Activated CD8-positive, alpha-beta memory T cell treated with anti-CD3 and anti-CD28 coated beads, Interleukin-2, amount 50 U/mL, for 48 hours (primary cell): ENCODE results near the gene SFMBT2.

ENCODE experiments used
- DNase-seq: peaks from one replicate; pipeline ENCODE4 v3.0.0-alpha.2; 2020

The SFMBT2 gene

DNA sequence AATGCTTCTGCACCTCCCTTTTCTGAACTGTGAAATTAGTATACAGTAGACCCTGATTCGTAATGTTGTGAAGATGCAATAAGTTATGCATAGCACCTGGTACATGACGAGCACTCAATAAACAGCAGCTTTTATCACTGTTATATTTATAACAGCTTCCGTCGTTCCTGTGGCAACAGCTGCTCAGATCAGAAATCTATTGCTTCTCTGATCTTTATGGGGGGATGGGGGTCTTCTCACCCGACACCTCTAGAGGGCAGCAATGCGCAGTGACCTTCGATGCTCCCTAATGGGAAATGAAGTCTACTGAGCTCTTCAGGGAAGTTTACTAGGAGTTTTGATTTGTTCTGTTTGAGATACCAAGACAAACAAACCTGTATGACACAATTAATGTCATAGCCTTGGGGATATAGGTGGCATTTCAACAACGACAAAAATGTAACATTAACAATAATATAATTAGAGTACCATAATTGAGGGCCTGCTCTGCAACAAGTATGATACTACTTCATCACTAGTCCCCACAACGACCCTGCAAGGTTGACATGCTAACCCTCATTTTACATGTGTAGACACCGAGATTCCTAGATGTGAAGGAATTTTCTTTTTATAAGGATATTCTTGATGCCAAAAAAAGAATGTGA, 289.6 kb downstream of the SFMBT2 start:
- peak; percentile 84 for DNase-seq

DNA sequence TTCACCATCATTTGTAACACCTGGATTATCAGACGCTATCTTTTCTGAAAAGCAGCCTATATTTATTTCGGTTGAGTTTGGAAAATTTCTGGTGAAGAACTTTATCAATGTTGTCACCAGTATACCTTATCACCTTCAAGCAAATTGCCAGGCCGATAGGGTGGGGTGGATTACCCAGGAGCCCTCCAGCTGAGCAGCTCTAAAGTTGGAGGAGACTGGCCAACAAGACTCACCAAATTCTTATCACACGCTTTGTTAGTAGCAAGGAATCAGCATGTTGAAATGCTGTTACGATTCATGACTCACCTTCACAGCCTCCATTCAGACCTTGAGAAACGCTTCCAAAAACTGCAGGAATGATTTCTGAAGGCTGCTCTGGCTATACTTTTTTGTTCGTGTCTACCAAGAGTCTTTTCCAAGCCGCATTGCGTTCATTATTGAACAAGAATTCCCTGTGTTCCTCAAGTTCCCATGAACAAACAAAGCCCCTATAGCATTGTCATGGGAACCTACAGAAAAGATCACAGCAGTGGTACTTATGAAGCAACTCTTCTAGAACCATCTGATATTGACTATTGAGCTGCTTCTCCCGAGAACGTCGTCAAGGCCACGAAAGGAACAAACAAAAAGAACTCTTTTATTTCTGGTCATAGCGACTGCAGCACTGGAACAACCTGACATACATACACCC, 291.4 kb downstream of the SFMBT2 start:
- DNase-seq: no peak

DNA sequence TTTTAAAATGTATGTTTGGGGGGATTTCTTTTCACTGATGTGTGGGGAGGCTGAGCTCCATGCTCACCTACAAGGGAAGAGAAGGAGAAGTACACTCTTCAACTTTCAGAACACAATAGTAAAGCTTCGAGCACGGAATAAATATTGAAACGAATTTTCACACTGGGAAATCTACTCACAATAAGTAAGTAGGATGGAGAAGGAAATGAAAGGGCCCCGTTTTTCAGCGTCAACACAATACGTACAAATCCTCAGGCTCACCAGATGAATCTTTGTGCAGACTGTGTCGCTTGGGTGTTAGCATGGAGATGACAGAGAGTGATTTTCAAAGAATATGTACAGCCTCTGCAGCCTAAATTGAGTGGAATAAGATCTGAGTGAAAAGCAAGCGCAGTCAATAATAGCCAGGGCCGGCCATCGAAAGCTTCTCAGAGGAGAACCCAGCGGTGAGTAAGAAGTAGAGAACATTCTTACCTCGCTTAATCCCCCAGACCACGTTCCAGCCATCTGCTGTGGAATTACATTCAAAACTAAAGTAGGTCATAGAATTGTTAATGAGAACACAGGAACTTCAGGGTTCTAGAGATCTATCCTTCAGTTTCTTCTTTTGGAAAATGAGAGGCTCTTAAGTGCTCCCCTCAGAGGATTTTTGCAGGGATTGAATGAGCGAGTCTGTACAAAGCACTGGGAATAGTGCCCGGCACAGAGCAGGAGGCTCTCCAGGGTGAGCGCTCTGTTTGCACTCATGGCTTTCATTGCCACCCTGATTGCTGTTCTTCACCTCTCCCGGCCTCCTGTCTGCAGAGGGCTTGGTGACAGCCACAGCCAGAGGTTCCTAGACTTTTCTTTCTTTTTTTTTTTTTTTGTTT, 292.8 kb downstream of the SFMBT2 start:
- no peak for DNase-seq

GRCh38 chr10:7117177-7117799, 293.5 kb downstream of the SFMBT2 start:
- no peak for DNase-seq

GRCh38 chr10:7111561-7111960, 299.3 kb downstream of the SFMBT2 start:
- no peak for DNase-seq

DNA sequence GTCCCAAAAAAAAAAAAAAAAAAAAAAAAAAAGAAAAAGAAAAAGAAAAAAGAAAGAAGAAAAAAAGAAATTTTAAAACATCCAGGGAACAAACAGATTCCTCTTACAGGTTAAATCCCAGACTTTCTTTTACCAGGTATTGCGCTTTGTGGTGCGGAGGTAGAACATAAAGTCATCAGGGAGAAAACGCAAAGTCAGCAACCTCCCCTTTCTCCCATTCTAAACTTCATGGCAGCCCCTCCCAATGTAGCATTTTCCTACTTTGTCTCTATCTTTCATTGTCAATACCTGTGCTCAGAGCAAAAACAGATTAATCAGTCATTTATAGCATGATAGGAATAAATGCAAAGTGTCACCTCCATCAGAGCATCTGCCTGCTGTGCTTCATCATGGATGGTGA, 299.7 kb downstream of the SFMBT2 start:
- DNase-seq: no peak
